Epithelial cell of prostate (primary cell): Measurements from ENCODE around the gene CIRBP.
"Not testable (repeated sequence)": the region's sequence is repeated elsewhere in the genome, so short reads cannot be mapped to it uniquely, and the experiment has no call there.

Experiments
- DNase-seq: peaks from one replicate; pipeline ENCODE4 v3.0.0-alpha.2; 2011; ENCODE audit warnings: low read depth, low spot score
- H3K27ac ChIP-seq: fragments of 450-650 bp; 2 replicates; pipeline ENCODE4 v1.5.1; 2017; ENCODE audit warnings: mild to moderate bottlenecking

CIRBP gene

DNA sequence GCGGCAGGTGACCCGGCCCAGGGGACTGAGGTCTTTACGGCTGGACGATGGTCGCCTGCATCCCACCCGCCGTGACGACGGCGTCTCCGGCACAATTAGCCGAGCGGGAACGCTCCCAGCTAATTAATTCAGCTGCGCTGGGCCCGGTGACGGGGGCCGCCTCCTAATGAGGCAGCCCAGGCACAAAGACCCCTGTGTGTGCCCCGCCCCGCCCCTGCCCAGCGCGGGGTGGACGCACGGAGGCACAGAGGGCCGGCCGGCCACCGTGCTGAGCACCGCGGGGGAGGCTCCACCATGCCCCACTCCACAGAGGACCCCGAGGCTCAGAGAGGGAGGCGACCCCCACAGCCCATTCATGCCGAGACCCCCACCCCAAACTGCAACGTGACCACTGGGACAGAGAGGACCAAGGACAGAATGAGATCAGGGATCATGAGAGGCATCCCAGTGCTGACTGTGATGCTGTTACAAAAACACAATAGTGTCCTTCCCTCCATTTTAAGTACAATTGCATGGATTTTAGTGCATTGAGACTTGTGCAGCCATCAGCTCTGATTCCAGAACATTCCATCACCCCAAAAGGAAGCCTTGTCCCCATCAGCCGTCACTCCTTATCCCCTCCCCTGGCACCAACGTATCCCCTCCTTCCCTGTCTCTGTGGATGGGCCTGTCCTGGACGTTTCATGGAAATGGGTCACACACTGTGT lies 33.6 kb downstream of the CIRBP start:
- DNase-seq = no peak
- H3K27ac ChIP-seq = no peak overlapping the region

DNA sequence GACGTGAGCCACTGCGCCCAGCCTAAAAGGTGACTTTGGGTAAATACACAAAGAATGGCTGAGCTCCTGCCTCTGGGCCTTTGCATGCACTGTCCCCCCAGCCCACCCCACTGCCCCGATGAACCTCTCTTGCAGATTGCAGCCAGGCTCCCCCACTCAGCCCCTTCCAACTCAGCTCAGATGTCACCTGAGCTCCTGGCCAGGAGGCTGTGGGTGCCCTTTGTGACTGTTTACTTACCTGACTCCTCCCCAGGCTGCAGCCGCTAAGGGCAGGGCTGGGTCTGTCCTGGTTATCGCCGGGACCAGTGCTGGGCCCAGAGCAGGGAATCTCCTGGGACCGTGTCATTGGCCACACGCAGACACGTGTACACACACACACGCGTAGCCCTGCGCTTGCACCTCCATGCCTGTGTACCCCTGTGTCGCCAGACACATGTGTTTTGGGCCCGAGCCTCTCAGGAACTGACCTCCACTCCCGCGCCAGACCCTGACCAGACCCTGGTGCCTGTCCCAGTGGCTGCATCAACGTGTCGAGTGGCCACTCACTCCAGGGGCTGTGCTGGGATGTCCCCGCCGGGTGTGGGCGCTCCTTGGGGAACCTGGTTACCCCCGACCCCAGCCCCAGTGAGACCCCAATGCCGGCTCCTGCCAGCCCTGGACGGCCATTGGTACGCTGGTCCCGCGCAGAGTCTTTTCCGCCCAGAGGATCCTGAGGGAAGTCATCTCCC lies 35.2 kb downstream of the CIRBP start:
- H3K27ac ChIP-seq = no peak overlapping the region
- no peak for DNase-seq

DNA sequence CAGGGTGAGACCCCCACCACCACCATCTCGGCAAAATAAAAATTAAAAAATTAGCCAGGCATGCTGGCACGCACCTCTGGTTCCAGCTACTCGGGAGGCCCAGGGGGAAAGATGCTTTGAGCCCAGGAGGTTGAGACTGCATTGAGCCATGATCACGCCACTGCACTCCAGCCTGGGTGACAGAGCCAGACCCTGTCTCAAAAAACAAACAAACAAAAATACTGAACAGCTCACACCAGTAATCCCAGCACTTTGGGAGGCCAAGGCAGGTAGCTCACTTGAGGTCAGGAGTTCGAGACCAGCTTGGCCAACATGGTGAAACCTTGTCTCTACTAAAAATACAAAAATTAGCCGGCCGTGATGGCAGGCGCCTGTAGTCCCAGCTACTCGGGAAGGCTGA lies 36.2 kb downstream of the CIRBP start:
- DNase-seq, H3K27ac ChIP-seq: not testable (repeated sequence)

DNA sequence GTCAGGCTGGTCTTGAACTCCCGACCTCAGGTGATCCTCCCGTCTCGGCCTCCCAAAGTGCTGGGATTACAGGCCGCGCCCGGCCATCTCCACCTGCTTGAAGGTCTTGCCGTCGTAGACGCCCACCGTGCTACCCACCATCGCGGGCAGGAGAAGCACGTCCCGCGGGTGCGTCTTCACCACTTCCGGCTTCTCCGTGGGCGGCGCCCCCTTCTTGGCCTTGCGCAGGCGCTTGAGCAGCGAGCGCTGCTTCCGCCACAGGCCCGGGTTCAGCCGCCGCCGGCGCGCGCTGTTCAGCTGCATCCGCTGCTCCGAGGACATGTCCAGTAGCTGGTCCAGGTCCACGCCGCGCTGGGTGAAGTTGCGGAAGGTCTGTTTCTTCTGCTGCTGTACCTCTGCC lies 38.2 kb downstream of the CIRBP start:
- no peak for DNase-seq
- H3K27ac ChIP-seq = no peak overlapping the region

DNA sequence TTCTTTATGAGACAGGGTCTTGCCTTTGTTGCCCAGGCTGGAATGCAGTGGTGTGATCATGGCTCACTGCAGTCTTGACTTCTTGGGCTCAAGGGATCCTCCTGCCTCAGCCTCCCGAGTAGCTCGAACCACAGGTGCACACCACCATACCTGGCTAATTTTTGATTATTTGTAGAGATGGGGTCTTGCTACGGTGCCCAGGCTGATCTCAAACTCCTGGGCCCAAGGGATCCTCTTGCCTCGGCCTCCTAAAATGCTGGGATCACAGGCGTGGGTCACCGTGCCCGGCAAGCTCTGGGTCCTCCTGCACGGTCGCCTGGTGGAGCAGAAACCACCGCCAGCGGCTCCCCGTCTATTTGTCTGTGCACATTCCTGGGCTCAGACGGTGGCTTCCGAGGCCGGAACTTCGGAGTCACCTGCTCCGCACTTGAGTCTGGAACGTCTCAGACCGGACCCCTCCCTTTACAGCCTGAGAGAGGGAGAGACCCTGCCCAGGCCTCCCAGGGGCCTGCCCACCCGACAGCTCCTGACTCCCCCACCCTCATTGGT lies 38.7 kb downstream of the CIRBP start:
- DNase-seq = no peak
- no peak overlapping the region for H3K27ac ChIP-seq

DNA sequence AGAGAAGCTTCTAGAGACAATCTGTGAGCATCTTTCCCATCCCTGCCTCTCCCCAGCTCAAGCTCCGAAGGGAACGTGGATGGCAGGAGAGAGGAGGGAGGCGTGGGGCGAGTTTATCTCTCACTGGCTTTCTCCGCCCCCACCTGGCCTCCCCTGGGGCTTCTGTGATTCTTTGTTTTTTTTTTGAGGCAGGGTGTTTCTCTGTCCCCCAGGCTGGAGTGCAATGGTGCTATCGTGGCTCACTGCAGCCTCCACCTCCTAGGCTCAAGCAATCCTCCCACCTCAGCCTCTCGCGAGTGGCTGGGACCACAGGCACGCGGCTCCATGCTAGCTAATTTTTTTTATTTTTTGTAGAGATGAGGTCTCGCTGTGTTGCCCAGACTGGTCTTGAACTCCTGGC lies 39.6 kb downstream of the CIRBP start:
- DNase-seq = no peak
- no peak overlapping the region for H3K27ac ChIP-seq

DNA sequence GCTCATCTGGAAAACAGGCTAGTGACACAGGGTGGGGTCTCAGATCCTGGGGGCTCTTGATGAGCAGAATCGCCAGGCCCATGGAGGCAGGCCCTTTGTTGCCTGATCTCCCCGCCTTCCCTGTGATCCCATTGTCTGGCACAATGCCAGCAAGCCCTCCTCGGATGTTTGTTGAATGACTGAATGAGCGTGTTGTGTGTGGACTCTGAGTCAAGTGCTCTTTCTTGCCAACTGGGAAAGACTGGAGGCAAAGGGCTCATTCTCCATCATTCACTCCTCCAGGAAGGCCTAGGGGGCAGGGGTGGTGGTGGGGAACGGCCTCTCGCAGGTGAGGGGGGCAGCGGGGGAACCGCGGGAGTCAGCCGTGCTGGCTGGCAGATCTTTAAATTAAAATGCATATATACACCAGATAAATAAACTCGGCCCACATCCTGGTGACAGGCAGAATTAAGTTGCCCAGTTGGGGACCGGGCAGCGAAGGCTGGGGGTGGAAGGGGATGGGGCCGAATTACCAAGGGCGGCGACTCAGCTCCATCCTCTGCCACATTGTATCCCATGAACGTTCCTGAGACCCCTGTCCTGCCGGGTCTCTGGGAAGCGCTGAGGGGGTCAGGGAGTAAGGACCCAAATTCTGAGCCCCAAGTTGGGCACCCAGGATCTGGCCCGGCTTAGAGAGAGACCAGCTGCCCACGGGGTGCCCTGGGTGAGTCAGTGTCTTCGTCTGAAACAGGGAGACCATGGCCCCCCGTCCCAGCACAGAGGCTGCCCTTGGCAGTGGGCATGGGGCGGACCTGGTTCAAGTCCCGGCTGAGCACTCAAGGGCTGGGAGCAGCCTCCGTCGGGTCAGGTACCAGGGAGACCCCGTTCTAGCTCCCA lies 41.1 kb downstream of the CIRBP start:
- DNase-seq = no peak
- no peak overlapping the region for H3K27ac ChIP-seq

DNA sequence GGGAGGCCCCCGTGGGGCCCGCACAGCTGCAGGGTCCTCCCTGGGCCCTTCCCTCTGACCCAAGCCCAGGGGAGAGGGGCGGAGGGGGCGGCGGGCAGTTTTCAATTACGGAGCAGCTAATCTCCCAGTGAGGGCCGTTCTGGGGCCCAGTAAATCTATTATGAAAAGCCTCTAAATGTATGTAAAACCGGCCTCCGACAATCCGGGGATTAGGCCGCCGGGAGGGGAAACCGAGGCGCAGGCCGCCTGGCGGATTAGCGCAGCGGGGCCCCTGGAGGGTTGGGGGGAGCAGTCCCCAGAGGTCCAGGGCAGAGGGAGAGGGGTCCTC lies 41.7 kb downstream of the CIRBP start:
- no peak for DNase-seq
- H3K27ac ChIP-seq = no peak overlapping the region

DNA sequence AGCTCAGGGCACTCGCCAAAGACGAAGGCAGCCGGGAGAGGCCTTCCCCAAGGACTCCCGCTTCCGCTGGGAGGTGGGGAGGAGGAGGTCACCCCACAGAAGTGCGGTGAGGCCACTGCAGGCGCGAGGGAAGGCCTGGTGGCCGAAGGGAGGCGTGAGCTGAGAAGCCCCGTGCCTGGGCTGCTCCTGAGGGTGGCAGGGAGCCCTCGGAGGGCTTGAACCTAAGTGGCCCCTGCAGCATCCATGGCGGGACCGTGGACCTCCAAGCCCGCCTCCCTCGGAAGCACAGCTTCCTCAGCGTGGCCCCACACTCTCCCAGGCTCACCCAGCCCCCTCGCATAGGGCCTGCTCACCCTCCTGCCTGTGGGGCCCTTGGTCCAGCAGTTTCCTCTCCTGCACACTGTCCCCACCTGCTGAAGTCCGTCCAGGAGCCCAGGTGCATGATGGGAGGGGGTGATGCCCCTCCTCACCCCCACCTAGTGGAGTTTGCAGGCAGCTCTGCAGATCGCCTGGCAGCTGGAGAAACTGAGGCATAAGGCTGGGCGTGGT lies 42.5 kb downstream of the CIRBP start:
- DNase-seq = no peak
- H3K27ac ChIP-seq = no peak overlapping the region

DNA sequence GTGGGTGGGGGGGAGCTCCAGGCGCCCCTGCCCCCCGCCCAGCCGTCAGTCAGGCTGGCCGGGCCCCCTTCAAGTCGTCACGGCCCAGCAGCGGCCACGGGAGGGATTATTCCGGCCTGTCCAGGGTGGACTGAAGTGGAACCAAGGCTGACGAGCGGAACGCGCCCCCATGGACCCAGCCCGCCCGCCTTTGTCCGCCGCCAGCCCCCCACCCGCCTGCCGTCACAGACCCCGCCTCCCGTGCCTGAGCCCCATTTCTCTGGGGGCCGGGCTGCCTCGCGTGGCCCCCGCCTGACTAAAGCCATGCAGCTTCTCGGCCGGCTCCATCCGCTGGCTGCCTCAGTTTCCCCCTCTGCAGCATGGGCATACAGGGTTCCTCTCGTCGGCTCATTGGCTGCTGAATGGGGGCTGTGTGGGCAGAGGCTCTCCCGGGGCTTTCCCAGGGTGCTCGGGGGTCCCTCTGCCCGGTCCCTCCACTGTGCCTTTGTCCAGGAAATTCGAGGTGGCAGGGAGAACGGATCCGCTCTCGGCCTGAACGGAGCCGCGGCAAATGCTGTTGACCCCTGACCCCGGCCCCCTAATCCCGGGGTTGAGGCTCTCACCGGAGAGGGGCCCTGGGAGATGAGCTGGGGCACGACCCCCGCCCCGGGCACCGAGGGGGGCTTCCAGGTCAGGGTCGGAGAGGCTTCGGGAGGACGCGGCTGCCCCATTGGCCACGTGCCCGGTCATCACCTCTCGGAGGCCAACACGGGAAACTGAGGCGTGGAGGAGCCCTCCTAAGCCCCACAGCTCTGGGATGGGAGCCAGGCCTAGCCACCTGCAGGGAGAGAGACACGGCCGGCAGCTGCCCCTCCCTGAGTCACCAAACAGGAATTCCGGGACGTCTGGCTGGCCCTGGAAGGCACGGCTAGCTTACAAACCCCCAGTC lies 43.9 kb downstream of the CIRBP start:
- no peak overlapping the region for H3K27ac ChIP-seq
- no peak for DNase-seq

DNA sequence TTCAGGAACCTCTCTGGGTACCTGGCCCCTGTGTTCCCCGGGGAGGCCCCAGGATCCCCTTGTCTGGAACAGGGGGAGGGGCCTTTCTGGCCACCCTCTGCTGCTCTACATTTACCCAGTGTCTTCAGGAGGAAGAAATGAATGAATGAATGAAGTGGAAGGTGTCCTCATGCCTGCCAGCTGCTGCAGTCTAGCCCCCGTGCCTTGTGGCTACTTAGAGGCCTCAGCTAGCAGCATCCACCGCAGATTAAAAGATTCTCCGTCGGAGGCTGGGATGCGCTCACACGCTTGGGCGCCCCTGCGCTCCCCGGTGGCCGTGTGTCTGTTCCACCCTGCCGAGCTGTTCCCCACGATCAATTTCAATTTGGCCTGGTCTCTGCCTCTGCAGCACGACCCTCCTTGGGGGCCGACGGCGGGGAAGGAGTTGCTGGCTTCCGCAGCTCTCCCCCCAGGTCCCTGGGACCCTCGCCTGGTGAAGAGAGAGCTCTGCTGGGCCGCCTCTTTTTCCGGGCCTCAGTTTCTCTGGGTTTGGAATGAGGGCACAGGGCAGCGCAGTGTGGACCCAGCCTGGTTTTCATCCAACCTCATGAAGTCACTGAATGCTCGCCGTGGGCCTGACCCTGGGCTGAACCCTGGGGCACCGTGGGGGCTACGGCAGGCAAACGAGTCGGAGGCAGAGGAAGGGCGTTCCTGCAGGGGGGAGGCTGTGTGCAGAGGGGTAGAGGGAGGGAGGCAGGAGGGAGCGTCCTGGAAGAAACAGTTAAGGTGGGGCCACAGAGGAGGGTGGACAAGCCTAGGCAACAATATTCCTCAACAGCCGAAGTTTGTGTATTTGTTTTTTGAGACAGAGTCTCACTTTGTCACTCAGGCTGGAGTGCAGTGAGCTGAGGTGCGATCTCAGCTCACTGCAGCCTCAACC lies 44.8 kb downstream of the CIRBP start:
- no peak overlapping the region for H3K27ac ChIP-seq

DNA sequence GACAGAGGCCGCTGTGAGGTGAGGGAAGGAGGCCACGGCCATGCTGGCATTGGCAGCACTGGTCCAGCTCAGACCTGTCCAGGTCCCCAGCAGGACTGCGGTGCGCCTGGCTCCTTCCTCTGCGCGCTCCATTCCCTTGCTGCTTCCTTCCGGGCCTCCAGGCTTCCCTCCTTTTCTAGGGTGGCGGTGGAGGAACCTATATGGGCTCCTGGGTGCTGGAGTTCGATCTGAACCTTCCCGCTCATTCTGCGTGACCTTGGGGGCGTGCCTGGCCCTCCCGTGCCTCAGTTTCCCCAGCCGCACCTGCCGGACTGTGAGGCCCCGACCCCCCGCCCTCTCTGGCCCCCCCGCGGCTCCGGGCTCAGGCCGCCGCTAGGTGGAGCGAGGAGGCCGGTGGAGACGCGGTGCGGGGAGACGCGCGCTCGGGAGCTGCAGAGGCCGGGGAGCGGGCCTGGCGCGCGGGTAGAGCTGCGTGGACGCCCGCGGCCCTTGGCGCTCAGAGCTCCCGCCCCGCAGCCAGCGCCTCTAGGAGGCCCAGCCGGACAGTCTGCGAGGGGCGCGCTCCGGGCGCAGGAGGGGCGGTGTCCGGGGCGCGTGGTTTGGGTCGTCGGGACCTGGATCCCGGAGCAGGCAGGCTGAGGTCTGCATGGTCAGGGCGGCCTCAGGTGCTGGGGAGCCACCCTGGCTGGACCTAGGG lies 46.5 kb downstream of the CIRBP start:
- no peak for DNase-seq
- no peak overlapping the region for H3K27ac ChIP-seq

More for the DNA sequence above, 44.8 kb downstream of the CIRBP start:
- DNase-seq = no peak

DNA sequence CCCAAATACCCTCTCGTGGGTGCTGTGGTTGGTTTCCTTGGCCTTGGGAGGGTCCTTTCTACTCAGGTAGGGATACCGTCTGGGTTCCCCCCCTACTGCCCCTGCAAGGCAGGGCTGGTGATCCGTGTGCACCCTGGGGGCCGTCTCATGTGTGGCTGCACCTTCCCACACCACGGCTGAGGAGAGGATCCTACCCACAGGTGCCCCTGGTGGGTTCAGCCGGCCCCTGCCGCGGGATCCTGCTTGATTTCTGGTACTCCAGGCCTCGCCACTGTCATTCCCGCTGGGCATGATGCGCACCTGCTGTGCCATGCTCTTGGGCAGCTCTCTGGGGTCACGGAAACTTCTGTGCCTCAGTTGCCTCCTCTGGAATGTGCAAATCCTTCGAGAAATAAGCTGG lies 47.3 kb downstream of the CIRBP start:
- no peak overlapping the region for H3K27ac ChIP-seq
- no peak for DNase-seq

DNA sequence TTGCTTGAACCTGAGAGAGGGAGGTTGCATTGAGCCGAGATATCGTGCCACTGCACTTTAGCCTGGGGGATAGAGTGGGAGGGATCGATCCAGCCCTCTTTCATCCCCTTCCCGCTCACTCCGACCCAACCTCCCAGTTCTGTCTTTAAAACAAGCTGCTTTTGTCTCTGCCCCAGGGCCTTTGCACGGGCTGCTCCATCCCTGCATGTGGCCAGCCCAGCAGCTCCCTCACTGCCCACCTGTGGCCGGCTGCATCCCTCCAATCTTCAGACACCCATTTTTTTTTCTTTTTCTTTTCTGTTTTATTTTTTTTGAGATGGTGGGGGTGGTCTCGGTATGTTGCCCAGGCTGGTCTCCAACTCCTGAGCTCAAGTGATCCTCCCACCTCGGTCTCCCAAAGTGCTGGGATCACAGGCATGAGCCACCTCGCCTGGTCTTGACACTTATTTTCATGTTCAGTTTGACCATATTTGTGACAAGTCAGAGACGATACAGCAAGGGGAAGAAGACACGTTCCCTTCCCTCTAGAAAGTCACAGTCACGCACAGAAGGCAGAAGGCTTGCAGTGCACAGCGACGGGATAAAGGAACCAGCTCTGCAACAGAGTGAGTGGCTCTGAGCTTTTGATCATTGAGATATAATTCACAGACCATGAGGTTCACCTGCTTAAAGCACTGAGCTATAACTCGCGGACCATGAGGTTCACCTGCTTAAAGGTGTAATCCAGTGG lies 48.3 kb downstream of the CIRBP start:
- no peak for DNase-seq

DNA sequence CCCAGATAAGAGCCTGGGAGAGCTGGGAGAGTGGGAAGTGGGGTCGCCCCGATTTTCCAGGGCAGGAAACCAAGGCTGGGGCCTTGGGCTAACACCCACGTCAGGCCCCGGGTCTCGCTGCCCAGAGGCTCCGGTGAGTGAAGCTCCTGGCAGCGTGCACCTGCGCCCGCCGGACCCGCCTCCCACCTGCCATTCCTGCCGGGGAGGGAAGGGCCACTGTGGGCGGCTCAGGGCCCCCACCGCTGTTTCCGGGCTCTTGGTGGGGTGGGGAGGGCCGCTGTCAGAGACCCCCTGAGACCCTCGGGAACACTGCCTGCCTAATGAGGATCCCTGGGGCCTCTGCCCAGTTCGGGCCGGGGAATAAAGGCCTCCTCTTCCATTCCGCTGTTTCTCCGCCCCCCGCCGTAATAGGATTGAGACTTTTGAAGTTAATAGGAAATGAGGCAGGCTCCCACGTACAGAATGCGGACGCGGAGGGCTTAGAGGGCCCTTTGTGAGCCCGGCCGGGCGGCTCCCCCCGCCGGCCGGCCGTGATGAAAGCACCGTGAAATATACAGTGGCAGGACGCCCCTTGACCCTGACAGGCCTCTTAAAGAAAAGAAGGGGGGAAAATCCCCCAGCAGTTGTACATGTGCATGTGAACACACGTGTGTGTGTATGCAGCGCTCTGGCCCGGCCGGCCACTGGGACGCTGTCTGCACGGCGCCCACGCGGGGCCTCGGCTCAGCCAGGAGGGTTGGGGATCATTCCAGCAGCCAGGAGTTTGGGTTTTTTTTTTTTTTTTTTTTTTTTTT lies 49.7 kb downstream of the CIRBP start:
- no peak for DNase-seq
- H3K27ac ChIP-seq = no peak overlapping the region

More for the DNA sequence above, 48.3 kb downstream of the CIRBP start:
- no peak overlapping the region for H3K27ac ChIP-seq

DNA sequence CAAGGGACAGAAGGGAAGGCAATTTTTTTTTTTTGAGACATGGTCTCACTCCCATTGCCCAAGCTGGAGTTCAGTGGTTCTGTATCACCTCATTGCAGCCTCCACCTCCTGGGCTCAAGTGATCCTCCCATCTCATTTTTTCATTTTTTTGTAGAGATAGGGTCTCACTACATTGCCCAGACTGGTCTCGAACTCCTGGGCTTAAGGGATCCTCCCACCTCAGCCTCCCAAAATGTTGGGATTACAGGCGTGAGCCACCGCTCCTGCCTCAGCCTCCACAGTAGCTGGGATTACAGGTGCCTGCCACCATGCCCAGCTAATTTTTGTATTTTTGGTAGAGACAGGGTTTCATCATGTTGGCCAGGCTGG lies 51.1 kb downstream of the CIRBP start:
- not testable (repeated sequence) for H3K27ac ChIP-seq, DNase-seq

DNA sequence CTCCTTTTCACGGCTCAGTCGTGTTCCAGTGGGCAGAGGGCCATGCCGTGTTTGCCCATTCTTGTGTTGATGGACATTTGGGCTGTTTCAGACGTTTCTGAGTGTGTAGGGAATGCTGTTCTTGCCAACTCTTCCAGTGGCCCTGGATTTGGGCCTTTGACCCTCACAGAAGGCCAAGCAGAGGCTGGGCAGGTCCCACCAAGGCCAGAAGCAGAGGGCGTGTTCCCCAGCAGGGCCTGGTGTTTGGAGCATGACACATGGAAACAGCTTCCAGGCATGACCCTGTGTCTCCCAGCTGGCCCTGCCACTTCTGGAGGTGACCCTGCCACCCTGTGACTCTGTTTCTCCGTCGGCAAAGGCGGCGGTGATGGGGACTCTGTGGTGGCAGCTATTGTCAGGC lies 52.4 kb downstream of the CIRBP start:
- no peak overlapping the region for H3K27ac ChIP-seq
- DNase-seq = no peak
